Measurements from ENCODE around the gene MACF1. TPM values are rescaled to one million over a fixed set of nuclear protein-coding genes. Genes with fewer than 3 reads are reported as not detected.

Gene MACF1
- total RNA-seq, 1 donor from 2014 or later: 694 TPM

DNA sequence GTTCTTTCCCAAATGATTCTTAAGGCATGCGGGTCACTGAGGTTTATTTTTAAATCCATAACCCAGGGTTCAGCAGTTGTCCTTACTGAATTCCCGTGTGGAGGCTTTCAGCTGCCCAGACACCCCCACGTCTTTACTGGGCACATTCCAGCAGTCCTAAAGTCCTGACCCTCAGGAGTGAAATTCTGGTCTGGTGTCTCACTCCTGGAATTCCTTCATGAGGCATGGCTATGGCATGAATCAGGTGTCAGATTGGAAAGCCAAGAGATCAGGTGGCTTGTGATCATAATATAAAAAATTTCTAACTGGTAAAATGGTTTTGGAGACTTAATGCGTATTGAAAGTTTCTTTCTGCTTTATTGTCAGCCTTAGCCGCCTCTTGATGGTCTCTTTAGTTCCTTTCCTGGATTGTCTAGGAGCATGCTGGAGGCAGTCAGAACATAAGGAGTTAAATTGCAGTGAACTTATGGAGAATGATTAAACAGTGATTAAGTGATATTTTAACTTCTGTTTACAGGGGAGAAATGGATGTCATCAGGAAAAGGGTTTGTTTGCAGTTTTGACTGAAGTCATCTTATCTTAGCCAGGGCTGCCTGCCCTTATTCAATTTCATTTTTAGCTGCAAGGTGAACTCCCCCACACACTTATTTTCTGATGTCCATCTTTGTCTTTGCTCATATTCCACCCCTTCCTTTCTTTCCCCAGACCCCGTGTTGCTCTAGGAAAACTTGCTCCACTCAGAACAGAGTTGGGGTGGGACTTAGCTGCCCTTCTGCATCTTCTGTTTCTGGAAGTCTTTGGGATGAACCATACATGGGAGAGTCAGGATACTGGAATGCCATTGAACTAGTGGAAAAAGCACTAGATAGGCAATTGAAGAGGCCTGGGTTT, 25.7 kb upstream of the MACF1 start:
- peak overlapping the region; percentile 68 for H3K9ac ChIP-seq (ENCODE audit: low read length)

DNA sequence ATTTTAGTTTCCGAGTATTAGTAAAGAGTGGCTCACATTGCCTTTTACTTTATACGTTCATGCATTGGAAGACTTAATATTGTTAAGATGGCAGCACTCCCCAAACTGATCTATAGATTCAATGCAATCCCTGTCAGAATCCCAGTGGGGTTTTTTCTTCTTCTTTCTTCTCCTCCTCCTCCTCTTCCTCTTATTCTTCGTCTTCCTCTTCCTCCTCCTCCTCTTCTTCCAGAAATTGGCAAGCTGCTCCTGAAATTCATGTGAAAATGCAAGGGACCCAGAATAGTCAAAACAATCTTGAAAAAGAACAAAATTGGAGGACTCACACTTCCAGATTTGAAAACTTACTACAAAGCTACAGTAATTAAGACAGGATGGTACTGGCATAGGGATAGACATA, 23.2 kb upstream of the MACF1 start:
- TF ChIP-seq, protein P1, sequence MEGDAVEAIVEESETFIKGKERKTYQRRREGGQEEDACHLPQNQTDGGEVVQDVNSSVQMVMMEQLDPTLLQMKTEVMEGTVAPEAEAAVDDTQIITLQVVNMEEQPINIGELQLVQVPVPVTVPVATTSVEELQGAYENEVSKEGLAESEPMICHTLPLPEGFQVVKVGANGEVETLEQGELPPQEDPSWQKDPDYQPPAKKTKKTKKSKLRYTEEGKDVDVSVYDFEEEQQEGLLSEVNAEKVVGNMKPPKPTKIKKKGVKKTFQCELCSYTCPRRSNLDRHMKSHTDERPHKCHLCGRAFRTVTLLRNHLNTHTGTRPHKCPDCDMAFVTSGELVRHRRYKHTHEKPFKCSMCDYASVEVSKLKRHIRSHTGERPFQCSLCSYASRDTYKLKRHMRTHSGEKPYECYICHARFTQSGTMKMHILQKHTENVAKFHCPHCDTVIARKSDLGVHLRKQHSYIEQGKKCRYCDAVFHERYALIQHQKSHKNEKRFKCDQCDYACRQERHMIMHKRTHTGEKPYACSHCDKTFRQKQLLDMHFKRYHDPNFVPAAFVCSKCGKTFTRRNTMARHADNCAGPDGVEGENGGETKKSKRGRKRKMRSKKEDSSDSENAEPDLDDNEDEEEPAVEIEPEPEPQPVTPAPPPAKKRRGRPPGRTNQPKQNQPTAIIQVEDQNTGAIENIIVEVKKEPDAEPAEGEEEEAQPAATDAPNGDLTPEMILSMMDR (IDR thresholded peaks at IDR 0.05; ENCODE audit: insufficient read depth, low read depth, low read length): no peak
- no peak for TF ChIP-seq EZH2 (IDR thresholded peaks at IDR 0.05; ENCODE audit: insufficient read depth, low read length)
- no peak overlapping the region for H3K9ac ChIP-seq (ENCODE audit: low read length)
- Mint-ChIP-seq H3K27ac (ENCODE audit: unreplicated experiment) (peak overlapping the region; percentile 89), H3K4me3 (ENCODE audit: unreplicated experiment) (peak overlapping the region; percentile 72), H3K27me3 (ENCODE audit: low read depth, unreplicated experiment) (no peaks in the 10 kb centered on the region), H3K9me3 (ENCODE audit: unreplicated experiment) (no peaks in the 10 kb centered on the region), H3K36me3 (ENCODE audit: low read depth, unreplicated experiment) (peaks cover 7% of the 10 kb centered on the region), H3K4me1 (ENCODE audit: low read depth, unreplicated experiment) (peaks cover 68% of the 10 kb centered on the region)
- no peaks in the 10 kb centered on the region for H3K9me3 ChIP-seq (ENCODE audit: insufficient read depth, low read depth, low read length)
- no peak overlapping the region for H3K4me3 ChIP-seq (ENCODE audit: insufficient read depth, low read depth, low read length)
- no peaks in the 10 kb centered on the region for H3K27me3 ChIP-seq (ENCODE audit: insufficient read depth, low read length)
- peaks cover 89% of the 10 kb centered on the region for H3K79me2 ChIP-seq (ENCODE audit: insufficient read depth, low read length)
- no peak overlapping the region for H3K27ac ChIP-seq (ENCODE audit: low read depth, low read length)
- no peaks in the 10 kb centered on the region for H4K20me1 ChIP-seq (ENCODE audit: insufficient read depth, low read length)
- no peaks in the 10 kb centered on the region for H3K36me3 ChIP-seq (ENCODE audit: insufficient read depth, low read length)
- DNase-seq (ENCODE audit: low read depth) (no peak), FAIRE-seq (no peak)
- no peak overlapping the region for H3K4me2 ChIP-seq (ENCODE audit: low read length)
- H3K4me1 ChIP-seq (ENCODE audit: insufficient read depth, low read length): peaks cover 53% of the 10 kb centered on the region
- H2AFZ ChIP-seq (ENCODE audit: low read depth, low read length): no peak overlapping the region

More for the DNA sequence above, 25.7 kb upstream of the MACF1 start:
- peak overlapping the region; percentile 92 for H3K27ac ChIP-seq (ENCODE audit: low read depth, low read length)
- TF ChIP-seq, protein P1 (IDR thresholded peaks at IDR 0.05; ENCODE audit: insufficient read depth, low read depth, low read length): no peak
- TF ChIP-seq EZH2 (IDR thresholded peaks at IDR 0.05; ENCODE audit: insufficient read depth, low read length): no peak
- Mint-ChIP-seq H3K36me3 (ENCODE audit: low read depth, unreplicated experiment) (peaks cover 5% of the 10 kb centered on the region), H3K9me3 (ENCODE audit: unreplicated experiment) (no peaks in the 10 kb centered on the region), H3K4me1 (ENCODE audit: low read depth, unreplicated experiment) (peaks cover 68% of the 10 kb centered on the region), H3K27ac (ENCODE audit: unreplicated experiment) (peak overlapping the region; percentile 97), H3K27me3 (ENCODE audit: low read depth, unreplicated experiment) (no peaks in the 10 kb centered on the region), H3K4me3 (ENCODE audit: unreplicated experiment) (peak overlapping the region; percentile 56)
- peaks cover 5% of the 10 kb centered on the region for H4K20me1 ChIP-seq (ENCODE audit: insufficient read depth, low read length)
- peak overlapping the region; percentile 31 for H3K4me3 ChIP-seq (ENCODE audit: insufficient read depth, low read depth, low read length)
- DNase-seq (ENCODE audit: low read depth) (peak; percentile 89), FAIRE-seq (peak; percentile 70)
- peaks cover 42% of the 10 kb centered on the region for H3K4me1 ChIP-seq (ENCODE audit: insufficient read depth, low read length)
- no peaks in the 10 kb centered on the region for H3K27me3 ChIP-seq (ENCODE audit: insufficient read depth, low read length)
- peak overlapping the region; percentile 78 for H3K4me2 ChIP-seq (ENCODE audit: low read length)
- no peaks in the 10 kb centered on the region for H3K9me3 ChIP-seq (ENCODE audit: insufficient read depth, low read depth, low read length)
- H3K79me2 ChIP-seq (ENCODE audit: insufficient read depth, low read length): peaks cover 86% of the 10 kb centered on the region
- no peaks in the 10 kb centered on the region for H3K36me3 ChIP-seq (ENCODE audit: insufficient read depth, low read length)
- H2AFZ ChIP-seq (ENCODE audit: low read depth, low read length): no peak overlapping the region

DNA sequence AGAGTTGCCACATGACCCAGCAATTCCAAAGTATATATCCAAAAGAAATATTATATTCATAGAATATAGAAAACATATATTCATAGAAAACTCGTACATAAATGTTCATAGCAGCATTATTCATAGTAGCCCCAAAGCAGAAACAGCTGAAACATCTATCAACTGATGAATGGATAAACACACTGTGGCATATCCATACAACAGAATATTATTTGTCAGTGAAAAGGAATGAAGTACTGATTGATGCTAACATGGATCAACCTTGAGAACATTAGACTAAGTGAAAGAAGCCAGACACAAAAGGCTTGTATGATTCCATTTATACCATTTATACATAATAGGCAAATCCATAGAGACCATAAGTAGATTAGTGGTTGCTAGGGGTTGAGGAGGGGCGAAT, 21.7 kb upstream of the MACF1 start:
- no peak overlapping the region for H3K4me2 ChIP-seq (ENCODE audit: low read length)

More for the DNA sequence above, 21.7 kb upstream of the MACF1 start:
- Histone ChIP-seq H3K27ac (ENCODE audit: low read depth, low read length) (peak overlapping the region; percentile 67), H4K20me1 (ENCODE audit: insufficient read depth, low read length) (no peaks in the 10 kb centered on the region), H3K9ac (ENCODE audit: low read length) (no peak overlapping the region), H3K36me3 (ENCODE audit: insufficient read depth, low read length) (no peaks in the 10 kb centered on the region), H3K9me3 (ENCODE audit: insufficient read depth, low read depth, low read length) (no peaks in the 10 kb centered on the region), H3K4me3 (ENCODE audit: insufficient read depth, low read depth, low read length) (no peak overlapping the region), H3K4me1 (ENCODE audit: insufficient read depth, low read length) (peaks cover 46% of the 10 kb centered on the region), H3K27me3 (ENCODE audit: insufficient read depth, low read length) (no peaks in the 10 kb centered on the region), H3K79me2 (ENCODE audit: insufficient read depth, low read length) (peaks cover 89% of the 10 kb centered on the region), H2AFZ (ENCODE audit: low read depth, low read length) (no peak overlapping the region)
- H3K36me3 Mint-ChIP-seq (ENCODE audit: low read depth, unreplicated experiment): peaks cover 7% of the 10 kb centered on the region
- no peak for FAIRE-seq
- DNase-seq (ENCODE audit: low read depth): no peak
- no peak for TF ChIP-seq EZH2 (IDR thresholded peaks at IDR 0.05; ENCODE audit: insufficient read depth, low read length)
- TF ChIP-seq, protein P1 (IDR thresholded peaks at IDR 0.05; ENCODE audit: insufficient read depth, low read depth, low read length): no peak
- H3K27ac Mint-ChIP-seq (ENCODE audit: unreplicated experiment): peak overlapping the region; percentile 97
- H3K4me1 Mint-ChIP-seq (ENCODE audit: low read depth, unreplicated experiment): peaks cover 64% of the 10 kb centered on the region
- H3K9me3 Mint-ChIP-seq (ENCODE audit: unreplicated experiment): no peaks in the 10 kb centered on the region
- H3K27me3 Mint-ChIP-seq (ENCODE audit: low read depth, unreplicated experiment): no peaks in the 10 kb centered on the region
- no peak overlapping the region for H3K4me3 Mint-ChIP-seq (ENCODE audit: unreplicated experiment)
